NCI-H69 (cell line): ENCODE measurements around the gene SV2B.

ENCODE experiments used
- DNase-seq: peaks from one replicate; lab custom pipeline; 2025; lab: John Stamatoyannopoulos, UW

The SV2B gene

GRCh38 chr15:91192285-91192684 lies 92.2 kb downstream of the SV2B start:
- DNase-seq, result peak; percentile 21

- peak; percentile 82 for DNase-seq
Observed at GRCh38 chr15:91192690-91193377, 92.8 kb downstream of the SV2B start.

GRCh38 chr15:91193378-91193720 lies 93.3 kb downstream of the SV2B start:
- peak; percentile 33 for DNase-seq

GRCh38 chr15:91196127-91196526 lies 96.1 kb downstream of the SV2B start:
- peak; percentile 74 for DNase-seq

- peak; percentile 45 for DNase-seq
Observed at GRCh38 chr15:91196768-91197167, 96.7 kb downstream of the SV2B start.

GRCh38 chr15:91199511-91199910 lies 99.5 kb downstream of the SV2B start:
- peak; percentile 93 for DNase-seq

- DNase-seq, result peak; percentile 66
Observed at GRCh38 chr15:91200101-91200754, 100.2 kb downstream of the SV2B start.

GRCh38 chr15:91202510-91203102 lies 102.5 kb downstream of the SV2B start:
- DNase-seq, result peak; percentile 28

- no peak for DNase-seq
Observed at GRCh38 chr15:91203619-91204203, 103.7 kb downstream of the SV2B start.

- peak; percentile 49 for DNase-seq
Observed at GRCh38 chr15:91208371-91208770, 108.3 kb downstream of the SV2B start.

- DNase-seq, result no peak
Observed at GRCh38 chr15:91209318-91209717, 109.3 kb downstream of the SV2B start.

- DNase-seq, result peak; percentile 88
Observed at GRCh38 chr15:91209726-91210125, 109.7 kb downstream of the SV2B start.

GRCh38 chr15:91214675-91215590 lies 114.9 kb downstream of the SV2B start:
- peak; percentile 13 for DNase-seq

GRCh38 chr15:91216000-91216399 lies 115.9 kb downstream of the SV2B start:
- no peak for DNase-seq

- no peak for DNase-seq
Observed at GRCh38 chr15:91219206-91219605, 119.1 kb downstream of the SV2B start.

- no peak for DNase-seq
Observed at GRCh38 chr15:91222052-91222451, 122.0 kb downstream of the SV2B start.

GRCh38 chr15:91223863-91224262 lies 123.8 kb downstream of the SV2B start:
- peak; percentile 85 for DNase-seq

- peak; percentile 78 for DNase-seq
Observed at GRCh38 chr15:91224755-91225380, 124.8 kb downstream of the SV2B start.

GRCh38 chr15:91225741-91226140 lies 125.7 kb downstream of the SV2B start:
- DNase-seq, result no peak

GRCh38 chr15:91227117-91227516 lies 127.1 kb downstream of the SV2B start:
- DNase-seq, result peak; percentile 81

GRCh38 chr15:91227766-91228165 lies 127.7 kb downstream of the SV2B start:
- DNase-seq, result peak; percentile 92
